Activated naive CD8-positive, alpha-beta T cell treated with anti-CD3 and anti-CD28 coated beads for 36 hours (primary cell): ENCODE measurements around the gene ATP23. TPM values are rescaled to one million over a fixed set of nuclear protein-coding genes. Genes with fewer than 3 reads are reported as not detected.

Source experiments
- DNase-seq: peaks from one replicate; pipeline ENCODE4 v3.0.0; 2021
- H3K27ac Mint-ChIP-seq: one replicate; pipeline ENCODE4 v1.8.0; 2022; ENCODE audit warnings: mild to moderate bottlenecking, moderate library complexity, mixed read lengths
- H3K27me3 Mint-ChIP-seq: one replicate; pipeline ENCODE4 v1.8.0; 2022; ENCODE audit warnings: mild to moderate bottlenecking, mixed read lengths
- H3K36me3 Mint-ChIP-seq: one replicate; pipeline ENCODE4 v1.8.0; 2021; ENCODE audit warnings: mild to moderate bottlenecking, mixed read lengths
- H3K4me1 Mint-ChIP-seq: one replicate; pipeline ENCODE4 v1.8.0; 2021; ENCODE audit warnings: mixed read lengths
- H3K4me3 Mint-ChIP-seq: one replicate; pipeline ENCODE4 v1.8.0; 2022; ENCODE audit warnings: mild to moderate bottlenecking, moderate library complexity, mixed read lengths
- H3K9me3 Mint-ChIP-seq: one replicate; pipeline ENCODE4 v1.8.0; 2022; ENCODE audit warnings: mixed read lengths
- total RNA-seq, 2 experiments: library from RNA; stranded (reverse); gene quantifications; one replicate each; pipeline ENCODE4 v1.2.3, GENCODE V29; 2021

The ATP23 gene
- total RNA-seq, 2 experiments from 2014 or later, result 13.2 to 13.8 TPM

GRCh38 chr12:57985685-57986084 is 44.3 kb downstream of the ATP23 start:
- Mint-ChIP-seq H3K4me3 (no peak overlapping the region), H3K27me3 (peaks cover 7% of the 10 kb centered on the region), H3K4me1 (no peaks in the 10 kb centered on the region), H3K27ac (no peak overlapping the region), H3K36me3 (no peaks in the 10 kb centered on the region), H3K9me3 (no peaks in the 10 kb centered on the region)
- DNase-seq, result no peak

- H3K9me3 Mint-ChIP-seq, result peaks cover 3% of the 10 kb centered on the region
- H3K27me3 Mint-ChIP-seq, result peaks cover 5% of the 10 kb centered on the region
- DNase-seq, result no peak
- no peak overlapping the region for H3K4me3 Mint-ChIP-seq
- no peak overlapping the region for H3K27ac Mint-ChIP-seq
- H3K4me1 Mint-ChIP-seq, result no peaks in the 10 kb centered on the region
- no peaks in the 10 kb centered on the region for H3K36me3 Mint-ChIP-seq
Observed at GRCh38 chr12:57989838-57990237, 48.5 kb downstream of the ATP23 start.

- peaks cover 5% of the 10 kb centered on the region for H3K27me3 Mint-ChIP-seq
- no peaks in the 10 kb centered on the region for H3K36me3 Mint-ChIP-seq
- peaks cover 3% of the 10 kb centered on the region for H3K9me3 Mint-ChIP-seq
- no peak overlapping the region for H3K27ac Mint-ChIP-seq
- H3K4me1 Mint-ChIP-seq, result no peaks in the 10 kb centered on the region
- no peak for DNase-seq
- H3K4me3 Mint-ChIP-seq, result no peak overlapping the region
Observed at GRCh38 chr12:57990241-57990883, 49.0 kb downstream of the ATP23 start.

GRCh38 chr12:57992001-57992400 is 50.6 kb downstream of the ATP23 start:
- no peak overlapping the region for H3K4me3 Mint-ChIP-seq
- no peaks in the 10 kb centered on the region for H3K36me3 Mint-ChIP-seq
- H3K4me1 Mint-ChIP-seq, result no peaks in the 10 kb centered on the region

GRCh38 chr12:57993030-57993429 is 51.7 kb downstream of the ATP23 start:
- Mint-ChIP-seq H3K4me1 (no peaks in the 10 kb centered on the region), H3K9me3 (peaks cover 11% of the 10 kb centered on the region)

More at GRCh38 chr12:57992001-57992400, 50.6 kb downstream of the ATP23 start:
- Mint-ChIP-seq H3K27ac (no peak overlapping the region), H3K9me3 (peaks cover 9% of the 10 kb centered on the region), H3K27me3 (peaks cover 5% of the 10 kb centered on the region)
- DNase-seq, result no peak

GRCh38 chr12:57993834-57994233 is 52.5 kb downstream of the ATP23 start:
- H3K9me3 Mint-ChIP-seq, result peaks cover 13% of the 10 kb centered on the region
- DNase-seq, result no peak
- H3K4me1 Mint-ChIP-seq, result no peaks in the 10 kb centered on the region
- H3K27ac Mint-ChIP-seq, result no peak overlapping the region
- H3K4me3 Mint-ChIP-seq, result no peak overlapping the region
- peaks cover 5% of the 10 kb centered on the region for H3K27me3 Mint-ChIP-seq
- no peaks in the 10 kb centered on the region for H3K36me3 Mint-ChIP-seq

More at GRCh38 chr12:57993030-57993429, 51.7 kb downstream of the ATP23 start:
- DNase-seq, result no peak
- no peak overlapping the region for H3K4me3 Mint-ChIP-seq
- H3K27ac Mint-ChIP-seq, result no peak overlapping the region
- H3K36me3 Mint-ChIP-seq, result no peaks in the 10 kb centered on the region
- peaks cover 5% of the 10 kb centered on the region for H3K27me3 Mint-ChIP-seq

GRCh38 chr12:57996520-57996919 is 55.2 kb downstream of the ATP23 start:
- peaks cover 5% of the 10 kb centered on the region for H3K27me3 Mint-ChIP-seq
- DNase-seq, result no peak
- H3K4me3 Mint-ChIP-seq, result no peak overlapping the region
- peaks cover 20% of the 10 kb centered on the region for H3K9me3 Mint-ChIP-seq
- no peak overlapping the region for H3K27ac Mint-ChIP-seq
- H3K36me3 Mint-ChIP-seq, result no peaks in the 10 kb centered on the region
- H3K4me1 Mint-ChIP-seq, result no peaks in the 10 kb centered on the region

GRCh38 chr12:57998251-57998650 is 56.9 kb downstream of the ATP23 start:
- H3K36me3 Mint-ChIP-seq, result no peaks in the 10 kb centered on the region
- H3K4me3 Mint-ChIP-seq, result no peak overlapping the region
- H3K4me1 Mint-ChIP-seq, result no peaks in the 10 kb centered on the region
- H3K9me3 Mint-ChIP-seq, result peaks cover 22% of the 10 kb centered on the region
- no peak overlapping the region for H3K27ac Mint-ChIP-seq
- peaks cover 5% of the 10 kb centered on the region for H3K27me3 Mint-ChIP-seq
- no peak for DNase-seq

- Mint-ChIP-seq H3K4me3 (no peak overlapping the region), H3K9me3 (peaks cover 22% of the 10 kb centered on the region), H3K27ac (no peak overlapping the region), H3K36me3 (no peaks in the 10 kb centered on the region), H3K4me1 (no peaks in the 10 kb centered on the region), H3K27me3 (peaks cover 3% of the 10 kb centered on the region)
- DNase-seq, result no peak
Observed at GRCh38 chr12:58000499-58000898, 59.1 kb downstream of the ATP23 start.

- no peak for DNase-seq
Observed at GRCh38 chr12:58007875-58008274, 66.5 kb downstream of the ATP23 start.

GRCh38 chr12:58008634-58009033 is 67.3 kb downstream of the ATP23 start:
- H3K4me3 Mint-ChIP-seq, result no peak overlapping the region
- H3K27ac Mint-ChIP-seq, result no peak overlapping the region
- peaks cover 9% of the 10 kb centered on the region for H3K4me1 Mint-ChIP-seq
- peaks cover 3% of the 10 kb centered on the region for H3K27me3 Mint-ChIP-seq
- H3K36me3 Mint-ChIP-seq, result no peaks in the 10 kb centered on the region
- no peaks in the 10 kb centered on the region for H3K9me3 Mint-ChIP-seq
- DNase-seq, result no peak

More at GRCh38 chr12:58007875-58008274, 66.5 kb downstream of the ATP23 start:
- H3K9me3 Mint-ChIP-seq, result no peaks in the 10 kb centered on the region
- H3K27me3 Mint-ChIP-seq, result peaks cover 3% of the 10 kb centered on the region
- no peak overlapping the region for H3K27ac Mint-ChIP-seq
- H3K4me1 Mint-ChIP-seq, result peaks cover 9% of the 10 kb centered on the region
- no peak overlapping the region for H3K4me3 Mint-ChIP-seq
- H3K36me3 Mint-ChIP-seq, result no peaks in the 10 kb centered on the region

Other genes with a start within 250 kb of the ATP23 start
- gene OS9, start 247.4 kb upstream of the ATP23 start, total RNA-seq, result 10 to 100 TPM; 53.7 to 59.8 TPM
- gene AGAP2, start 202.8 kb upstream of the ATP23 start, total RNA-seq, result 10 to 100 TPM; 22.6 to 23.8 TPM
- gene TSPAN31, start 196.5 kb upstream of the ATP23 start, total RNA-seq, result 1 to 10 TPM; 5.7 TPM
- 100 to 1,000 TPM; 275 to 304 TPM for gene CDK4, start 189.3 kb upstream of the ATP23 start, total RNA-seq
- gene MARCHF9, start 186.5 kb upstream of the ATP23 start, total RNA-seq, result 10 to 100 TPM; 18.2 to 19.2 TPM
- 10 to 100 TPM in 1 of 2 experiments, 1 to 10 TPM in 1; 9.6 to 12.0 TPM for gene CYP27B1, start 174.5 kb upstream of the ATP23 start, total RNA-seq
- 10 to 100 TPM; 59.6 to 60.1 TPM for gene METTL1, start 169.5 kb upstream of the ATP23 start, total RNA-seq
- 1 to 10 TPM; 3.7 to 3.9 TPM for gene EEF1AKMT3, start 169.0 kb upstream of the ATP23 start, total RNA-seq
- 10 to 100 TPM; 67.7 to 74.7 TPM for gene TSFM, start 158.8 kb upstream of the ATP23 start, total RNA-seq
- 1 to 10 TPM; 1.2 to 1.8 TPM for gene AVIL, start 122.8 kb upstream of the ATP23 start, total RNA-seq
- gene CTDSP2, start 94.8 kb upstream of the ATP23 start, total RNA-seq, result 10 to 100 TPM; 91.4 to 94.3 TPM